Nephron (organoid): ENCODE results near the gene ZNF439.
A peak's percentile ranks its signal among the peaks of the same experiment; 100 is the strongest.

ENCODE experiments used
- H3K27ac Mint-ChIP-seq, 3 experiments: 2 replicates each; pipeline ENCODE4 v1.8.0; 2020; ENCODE audit warnings: mixed read lengths in 3 of 3, mild to moderate bottlenecking in 2 of 3, moderate library complexity in 1 of 3
- H3K27me3 Mint-ChIP-seq: 2 replicates; pipeline ENCODE4 v1.8.0; 2021; ENCODE audit warnings: low read depth, mild to moderate bottlenecking, moderate library complexity, mixed read lengths
- H3K36me3 Mint-ChIP-seq: 2 replicates; pipeline ENCODE4 v1.8.0; 2020; ENCODE audit warnings: low read depth, mixed read lengths
- H3K4me1 Mint-ChIP-seq: 2 replicates; pipeline ENCODE4 v1.8.0; 2020; ENCODE audit warnings: mixed read lengths
- H3K4me3 Mint-ChIP-seq, 3 experiments: 2 replicates each; pipeline ENCODE4 v1.8.0; 2020; ENCODE audit warnings: mild to moderate bottlenecking in 3 of 3, mixed read lengths in 3 of 3, moderate library complexity in 2 of 3
- H3K9me3 Mint-ChIP-seq: 2 replicates; pipeline ENCODE4 v1.8.0; 2020; ENCODE audit warnings: mixed read lengths
- TF ChIP-seq, protein P1 (sequence below), 3 experiments: fragments of 200-600 bp; sonication (generic); IDR thresholded peaks; one replicate each; pipeline ENCODE4 v1.5.0; 2021; ENCODE audit warnings: antibody characterized with exemption in 3 of 3; ENCODE audit not compliant: unreplicated experiment in 3 of 3

ZNF439 gene

GRCh38 chr19:11848594-11849469 lies at the start of gene ZNF439:
Gene ZNF439 (plus strand): TSS chr19:11848726. CDS start chr19:11848868, 142 bp downstream.
- TF ChIP-seq, protein P1, sequence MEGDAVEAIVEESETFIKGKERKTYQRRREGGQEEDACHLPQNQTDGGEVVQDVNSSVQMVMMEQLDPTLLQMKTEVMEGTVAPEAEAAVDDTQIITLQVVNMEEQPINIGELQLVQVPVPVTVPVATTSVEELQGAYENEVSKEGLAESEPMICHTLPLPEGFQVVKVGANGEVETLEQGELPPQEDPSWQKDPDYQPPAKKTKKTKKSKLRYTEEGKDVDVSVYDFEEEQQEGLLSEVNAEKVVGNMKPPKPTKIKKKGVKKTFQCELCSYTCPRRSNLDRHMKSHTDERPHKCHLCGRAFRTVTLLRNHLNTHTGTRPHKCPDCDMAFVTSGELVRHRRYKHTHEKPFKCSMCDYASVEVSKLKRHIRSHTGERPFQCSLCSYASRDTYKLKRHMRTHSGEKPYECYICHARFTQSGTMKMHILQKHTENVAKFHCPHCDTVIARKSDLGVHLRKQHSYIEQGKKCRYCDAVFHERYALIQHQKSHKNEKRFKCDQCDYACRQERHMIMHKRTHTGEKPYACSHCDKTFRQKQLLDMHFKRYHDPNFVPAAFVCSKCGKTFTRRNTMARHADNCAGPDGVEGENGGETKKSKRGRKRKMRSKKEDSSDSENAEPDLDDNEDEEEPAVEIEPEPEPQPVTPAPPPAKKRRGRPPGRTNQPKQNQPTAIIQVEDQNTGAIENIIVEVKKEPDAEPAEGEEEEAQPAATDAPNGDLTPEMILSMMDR (IDR thresholded peaks at IDR 0.05; ENCODE audit: unreplicated experiment in 3 of 3), result no peak
- peaks cover 4% of the 10 kb centered on the region for H3K36me3 Mint-ChIP-seq
- peaks cover 19% of the 10 kb centered on the region for H3K9me3 Mint-ChIP-seq
- peaks cover 7% of the 10 kb centered on the region for H3K27me3 Mint-ChIP-seq
- H3K4me3 Mint-ChIP-seq, result peak within 1 kb of the TSS in 1 of 3 experiments; percentile 14
- H3K4me1 Mint-ChIP-seq, result no peaks in the 10 kb centered on the region
- no peak within 1 kb of the TSS for H3K27ac Mint-ChIP-seq

DNA sequence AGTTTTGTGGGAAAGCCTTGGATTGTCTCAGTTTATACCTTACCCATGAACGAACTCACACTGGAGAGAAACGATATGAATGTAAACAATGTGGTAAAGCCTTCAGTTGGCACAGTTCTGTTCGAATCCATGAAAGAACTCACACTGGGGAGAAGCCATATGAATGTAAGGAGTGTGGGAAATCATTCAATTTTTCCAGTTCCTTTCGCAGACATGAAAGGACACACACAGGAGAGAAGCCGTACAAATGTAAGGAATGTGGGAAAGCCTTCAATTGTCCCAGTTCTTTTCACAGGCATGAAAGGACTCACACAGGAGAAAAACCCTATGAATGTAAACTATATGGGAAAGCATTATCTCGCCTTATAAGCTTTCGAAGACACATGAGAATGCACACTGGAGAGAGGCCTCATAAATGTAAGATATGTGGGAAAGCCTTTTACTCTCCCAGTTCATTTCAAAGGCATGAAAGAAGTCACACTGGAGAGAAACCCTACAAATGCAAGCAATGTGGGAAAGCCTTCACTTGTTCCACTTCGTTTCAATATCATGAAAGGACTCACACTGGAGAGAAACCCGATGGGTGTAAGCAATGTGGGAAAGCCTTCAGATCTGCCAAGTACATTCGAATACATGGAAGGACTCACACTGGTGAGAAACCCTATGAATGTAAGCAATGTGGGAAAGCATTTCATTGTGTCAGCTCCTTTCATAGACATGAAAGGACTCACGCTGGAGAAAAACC lies 42.0 kb upstream of the ZNF439 start:
- peaks cover 87% of the 10 kb centered on the region for H3K36me3 Mint-ChIP-seq
- TF ChIP-seq, protein P1 (IDR thresholded peaks at IDR 0.05; ENCODE audit: unreplicated experiment in 3 of 3), result no peak
- H3K4me3 Mint-ChIP-seq, result no peak overlapping the region
- no peaks in the 10 kb centered on the region for H3K4me1 Mint-ChIP-seq
- no peaks in the 10 kb centered on the region for H3K27me3 Mint-ChIP-seq
- no peak overlapping the region for H3K27ac Mint-ChIP-seq
- peaks cover 62% of the 10 kb centered on the region for H3K9me3 Mint-ChIP-seq

GRCh38 chr19:11807099-11807380 lies 41.5 kb upstream of the ZNF439 start:
- Mint-ChIP-seq H3K36me3 (peaks cover 87% of the 10 kb centered on the region), H3K27me3 (no peaks in the 10 kb centered on the region), H3K4me1 (no peaks in the 10 kb centered on the region), H3K4me3 (no peak overlapping the region), H3K9me3 (peaks cover 62% of the 10 kb centered on the region), H3K27ac (no peak overlapping the region)
- TF ChIP-seq, protein P1 (IDR thresholded peaks at IDR 0.05; ENCODE audit: unreplicated experiment in 3 of 3), result no peak

DNA sequence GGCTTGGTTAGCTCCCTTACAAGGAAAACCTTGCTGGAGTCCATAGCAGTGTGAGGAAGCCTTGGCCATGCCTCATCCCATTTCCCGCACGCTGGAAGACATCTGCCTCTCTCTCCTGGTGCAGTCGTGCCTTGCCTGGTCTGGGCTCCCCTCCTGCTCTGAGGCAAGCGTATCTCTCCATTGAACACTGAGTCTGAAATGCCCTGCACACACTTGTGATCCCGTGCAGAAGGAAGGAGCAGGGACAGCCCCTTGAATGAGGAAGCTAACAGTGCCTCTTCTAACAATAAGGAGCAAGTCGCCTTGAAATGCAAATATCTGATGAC lies 34.9 kb upstream of the ZNF439 start:
- Mint-ChIP-seq H3K27ac (peak overlapping the region; percentile 53 to 96 (median 58)), H3K36me3 (peaks cover 81% of the 10 kb centered on the region), H3K27me3 (no peaks in the 10 kb centered on the region), H3K9me3 (peaks cover 52% of the 10 kb centered on the region), H3K4me3 (peak overlapping the region; percentile 87 to 95 (median 90)), H3K4me1 (peaks cover 7% of the 10 kb centered on the region)
- TF ChIP-seq, protein P1 (IDR thresholded peaks at IDR 0.05; ENCODE audit: unreplicated experiment in 3 of 3), result no peak

DNA sequence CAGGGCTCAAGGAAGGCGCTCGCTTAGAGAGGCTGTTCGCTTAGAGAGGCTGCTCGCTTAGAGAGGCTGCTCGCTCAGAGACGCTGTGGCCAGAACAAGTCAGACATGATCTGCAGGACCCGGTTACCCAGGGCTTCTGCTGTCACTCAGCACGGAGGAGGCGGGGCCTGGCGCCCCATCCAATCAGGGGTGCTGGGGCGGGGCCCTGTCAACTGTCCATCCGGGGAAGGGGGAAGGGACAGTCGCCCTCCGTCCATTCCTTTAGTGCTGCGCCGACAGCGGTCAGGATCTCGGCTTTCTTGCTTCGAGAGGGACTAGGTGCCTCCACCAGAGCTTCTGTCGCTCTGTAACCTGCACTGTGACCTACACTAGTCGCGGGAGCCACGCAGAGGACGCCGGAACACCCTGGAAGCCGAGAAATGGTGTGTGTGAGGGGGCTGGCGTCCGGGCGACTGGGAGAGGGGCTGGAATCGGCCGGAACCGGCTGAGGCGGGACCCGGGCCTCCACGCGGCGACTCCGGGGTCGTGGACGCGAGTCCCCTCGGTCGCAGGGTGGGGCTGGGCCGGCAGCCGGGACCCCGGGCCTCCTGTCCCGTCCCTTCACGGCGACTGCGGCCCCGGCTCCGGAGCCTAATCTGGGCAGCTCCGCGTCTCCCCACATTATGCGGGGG lies 34.4 kb upstream of the ZNF439 start, which contains the start of gene ZNF440:
ZNF440 (plus strand) TSS at position 245 of the 671 bp plus-strand sequence; CDS start at position 420, 175 bp downstream.
- peak within 1 kb of the TSS; percentile 89 to 95 (median 91) for H3K4me3 Mint-ChIP-seq
- peaks cover 7% of the 10 kb centered on the region for H3K4me1 Mint-ChIP-seq
- TF ChIP-seq, protein P1 (IDR thresholded peaks at IDR 0.05; ENCODE audit: unreplicated experiment in 3 of 3), result no peak
- peaks cover 81% of the 10 kb centered on the region for H3K36me3 Mint-ChIP-seq
- no peaks in the 10 kb centered on the region for H3K27me3 Mint-ChIP-seq
- peaks cover 49% of the 10 kb centered on the region for H3K9me3 Mint-ChIP-seq
- H3K27ac Mint-ChIP-seq, result peak within 1 kb of the TSS; percentile 53 to 96 (median 58)
